GM23338 (cell line): Measurements from ENCODE around the gene DCUN1D2. TPM values are rescaled to one million over a fixed set of nuclear protein-coding genes. Genes with fewer than 3 reads are reported as not detected.

Experiments used
- ATAC-seq: fragments of 200-7000 bp; cut with Tn5 transposase; 3 replicates; pipeline ENCODE4 v1.9.1; 2020
- DNase-seq: peaks from one replicate; pipeline ENCODE4 v3.0.0-alpha.2; 2015; ENCODE audit warnings: low spot score
- H2AFZ ChIP-seq: fragments of 200-600 bp; sonication (generic); 2 replicates; pipeline ENCODE4 v1.8.0; 2016; ENCODE audit warnings: antibody characterized with exemption, mild to moderate bottlenecking, moderate library complexity
- H3F3A ChIP-seq: fragments of 200-600 bp; sonication (generic); replicated peaks from 2 replicates; pipeline ENCODE4 v1.8.0; 2017; ENCODE audit warnings: antibody characterized with exemption, mixed run types, low read depth
- H3K27ac ChIP-seq: fragments of 200-600 bp; sonication (generic); 2 replicates; pipeline ENCODE4 v1.6.1; 2016; ENCODE audit warnings: low read depth
- H3K27me3 ChIP-seq: fragments of 200-600 bp; sonication (generic); 2 replicates; pipeline ENCODE4 v1.8.0; 2016; ENCODE audit warnings: mild to moderate bottlenecking, mixed run types, moderate library complexity; ENCODE audit not compliant: insufficient read depth
- H3K36me3 ChIP-seq: fragments of 200-600 bp; sonication (generic); 2 replicates; pipeline ENCODE4 v1.8.0; 2016; ENCODE audit warnings: mild to moderate bottlenecking; ENCODE audit not compliant: insufficient read depth
- H3K4me1 ChIP-seq: fragments of 200-600 bp; sonication (generic); 2 replicates; pipeline ENCODE4 v1.8.0; 2016; ENCODE audit warnings: mild to moderate bottlenecking, moderate library complexity; ENCODE audit not compliant: insufficient read depth
- H3K4me2 ChIP-seq: fragments of 200-600 bp; sonication (generic); 2 replicates; pipeline ENCODE4 v1.7.1; 2017; ENCODE audit warnings: mixed run types
- H3K4me3 ChIP-seq: fragments of 200-600 bp; sonication (generic); 2 replicates; pipeline ENCODE4 v1.6.1; 2016; ENCODE audit warnings: mixed run types
- H3K79me2 ChIP-seq: fragments of 200-600 bp; sonication (generic); replicated peaks from 2 replicates; pipeline ENCODE4 v1.8.0; 2017; ENCODE audit warnings: mild to moderate bottlenecking; ENCODE audit not compliant: insufficient read depth
- H3K9me2 ChIP-seq: fragments of 200-600 bp; sonication (generic); 2 replicates; pipeline ENCODE4 v1.8.0; 2017; ENCODE audit not compliant: insufficient read depth
- H4K20me1 ChIP-seq: fragments of 200-600 bp; sonication (generic); replicated peaks from 2 replicates; pipeline ENCODE4 v1.8.0; 2017; ENCODE audit warnings: mild to moderate bottlenecking; ENCODE audit not compliant: insufficient read depth
- H3K27ac Mint-ChIP-seq: 2 replicates; pipeline ENCODE4 v1.8.0; 2020; ENCODE audit warnings: inconsistent platforms, mild to moderate bottlenecking, moderate library complexity, mixed read lengths
- H3K27me3 Mint-ChIP-seq: 3 replicates; pipeline ENCODE4 v1.8.0; 2022; ENCODE audit warnings: low read depth, mild to moderate bottlenecking, moderate library complexity, mixed read lengths, inconsistent platforms; ENCODE audit not compliant: insufficient read depth, poor library complexity
- H3K36me3 Mint-ChIP-seq: 3 replicates; pipeline ENCODE4 v1.8.0; 2021; ENCODE audit warnings: low read depth, mild to moderate bottlenecking, inconsistent platforms, moderate library complexity, mixed read lengths
- H3K4me1 Mint-ChIP-seq: 3 replicates; pipeline ENCODE4 v1.8.0; 2020; ENCODE audit warnings: mild to moderate bottlenecking, inconsistent platforms, mixed read lengths
- H3K4me3 Mint-ChIP-seq: 3 replicates; pipeline ENCODE4 v1.8.0; 2021; ENCODE audit warnings: moderate library complexity, mild to moderate bottlenecking, inconsistent platforms, mixed read lengths
- H3K9me3 Mint-ChIP-seq: 3 replicates; pipeline ENCODE4 v1.8.0; 2020; ENCODE audit warnings: moderate library complexity, mild to moderate bottlenecking, inconsistent platforms, mixed read lengths
- CREB1 ChIP-seq: fragments of 250-450 bp; sonication (Bioruptor Pico); IDR thresholded peaks from 2 replicates; pipeline ENCODE4 v1.5.0; 2020; ENCODE audit warnings: low read depth, mild to moderate bottlenecking, moderate library complexity
- ETS1 ChIP-seq: IDR thresholded peaks from 2 replicates; pipeline ENCODE4 v1.6.1; 2016; ENCODE audit warnings: antibody characterized with exemption
- EZH2 ChIP-seq: fragments of 200-600 bp; sonication (generic); IDR thresholded peaks from one replicate; pipeline ENCODE4 v1.8.0; 2017; ENCODE audit warnings: antibody characterized with exemption, mild to moderate bottlenecking, low read depth; ENCODE audit not compliant: unreplicated experiment
- EZH2phosphoT487 ChIP-seq: fragments of 200-600 bp; sonication (generic); IDR thresholded peaks from one replicate; pipeline ENCODE4 v1.8.1; 2018; ENCODE audit warnings: antibody characterized with exemption; ENCODE audit not compliant: unreplicated experiment
- JUNB ChIP-seq: IDR thresholded peaks from one replicate; pipeline ENCODE4 v1.6.1; 2016; ENCODE audit warnings: antibody characterized with exemption; ENCODE audit not compliant: unreplicated experiment
- NANOG ChIP-seq: IDR thresholded peaks from 2 replicates; pipeline ENCODE4 v1.6.1; 2016; ENCODE audit warnings: antibody characterized with exemption, borderline replicate concordance
- POLR2AphosphoS5 ChIP-seq: IDR thresholded peaks from 2 replicates; pipeline ENCODE4 v1.6.1; 2016; ENCODE audit warnings: antibody characterized with exemption, low read depth
- REST ChIP-seq: IDR thresholded peaks from one replicate; pipeline ENCODE4 v1.6.1; 2018; ENCODE audit warnings: antibody characterized with exemption; ENCODE audit not compliant: unreplicated experiment
- STAT1 ChIP-seq: IDR thresholded peaks from one replicate; pipeline ENCODE4 v1.6.1; 2016; ENCODE audit warnings: antibody characterized with exemption; ENCODE audit not compliant: unreplicated experiment
- ZNF114 ChIP-seq: fragments of 250-450 bp; sonication (Bioruptor Pico); IDR thresholded peaks from 2 replicates; pipeline ENCODE4 v1.5.0; 2020; ENCODE audit warnings: mild to moderate bottlenecking, moderate library complexity
- ZNF331 ChIP-seq: fragments of 250-450 bp; sonication (Bioruptor Pico); IDR thresholded peaks from 2 replicates; pipeline ENCODE4 v1.5.0; 2020; ENCODE audit warnings: low read depth, mild to moderate bottlenecking, moderate library complexity
- polyA plus RNA-seq: library from polyadenylated mRNA; unstranded; fragments of >200 nt; fragmentation: Nextera tagmentation; extraction: Ambion mirVana; gene quantifications from 2 replicates; pipeline ENCODE4 v1.2.1, GENCODE V29; 2016
- total RNA-seq: library from RNA; depleted of rRNA; stranded (reverse); fragments of >200 nt; shearing (Covaris generic); gene quantifications from 2 replicates; pipeline ENCODE4 v1.2.3, GENCODE V29; 2014
- TF ChIP-seq, protein P1 (sequence below), 2 experiments: fragments of 200-600 bp in 1 of 2; sonication (generic) in 1 of 2; conservative IDR thresholded peaks; 2 replicates each; pipeline versions ENCODE4 v1.5.1 to v1.6.1; 2016 to 2017; ENCODE audit warnings: antibody characterized with exemption in 2 of 2, low read depth in 2 of 2, mild to moderate bottlenecking in 2 of 2, moderate library complexity in 1 of 2
- TF ChIP-seq, protein P2 (sequence below): fragments of 250-450 bp; sonication (Bioruptor Pico); IDR thresholded peaks from 2 replicates; pipeline ENCODE4 v1.5.0; 2020; ENCODE audit warnings: mild to moderate bottlenecking, moderate library complexity

Gene DCUN1D2
- total and polyA plus RNA-seq, 2 experiments from 2014 or later = 12.3 to 38.0 TPM

- Histone ChIP-seq H4K20me1 (no peaks in the 10 kb centered on the region), H3K4me2 (no peak overlapping the region), H3K4me1 (no peaks in the 10 kb centered on the region), H3K4me3 (no peak overlapping the region), H2AFZ (no peak overlapping the region), H3K9me2 (no peaks in the 10 kb centered on the region), H3K27ac (no peak overlapping the region), H3K27me3 (no peaks in the 10 kb centered on the region), H3K36me3 (no peaks in the 10 kb centered on the region), H3K79me2 (no peaks in the 10 kb centered on the region), H3F3A (0 out of 2 replicates have a peak, but pooled peaks cover 6% of the 10 kb centered on the region)
- ATAC-seq (no peak), DNase-seq (no peak)
- Mint-ChIP-seq H3K27me3 (peaks cover 9% of the 10 kb centered on the region), H3K27ac (no peak overlapping the region), H3K4me1 (peaks cover 6% of the 10 kb centered on the region; the same call in 2 of the 3 replicates), H3K4me3 (no peak overlapping the region), H3K36me3 (no peaks in the 10 kb centered on the region), H3K9me3 (no peaks in the 10 kb centered on the region)
- TF ChIP-seq EZH2 = no peak
- TF ChIP-seq EZH2phosphoT487 = no peak
- TF ChIP-seq NANOG = no peak
- TF ChIP-seq, protein P1, sequence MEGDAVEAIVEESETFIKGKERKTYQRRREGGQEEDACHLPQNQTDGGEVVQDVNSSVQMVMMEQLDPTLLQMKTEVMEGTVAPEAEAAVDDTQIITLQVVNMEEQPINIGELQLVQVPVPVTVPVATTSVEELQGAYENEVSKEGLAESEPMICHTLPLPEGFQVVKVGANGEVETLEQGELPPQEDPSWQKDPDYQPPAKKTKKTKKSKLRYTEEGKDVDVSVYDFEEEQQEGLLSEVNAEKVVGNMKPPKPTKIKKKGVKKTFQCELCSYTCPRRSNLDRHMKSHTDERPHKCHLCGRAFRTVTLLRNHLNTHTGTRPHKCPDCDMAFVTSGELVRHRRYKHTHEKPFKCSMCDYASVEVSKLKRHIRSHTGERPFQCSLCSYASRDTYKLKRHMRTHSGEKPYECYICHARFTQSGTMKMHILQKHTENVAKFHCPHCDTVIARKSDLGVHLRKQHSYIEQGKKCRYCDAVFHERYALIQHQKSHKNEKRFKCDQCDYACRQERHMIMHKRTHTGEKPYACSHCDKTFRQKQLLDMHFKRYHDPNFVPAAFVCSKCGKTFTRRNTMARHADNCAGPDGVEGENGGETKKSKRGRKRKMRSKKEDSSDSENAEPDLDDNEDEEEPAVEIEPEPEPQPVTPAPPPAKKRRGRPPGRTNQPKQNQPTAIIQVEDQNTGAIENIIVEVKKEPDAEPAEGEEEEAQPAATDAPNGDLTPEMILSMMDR (conservative IDR thresholded peaks at IDR 0.05; ENCODE audit: low read depth in 2 of 2) = no peak
- no peak for TF ChIP-seq ZNF331
- no peak for TF ChIP-seq ETS1
- no peak for TF ChIP-seq STAT1
- TF ChIP-seq, protein P2, sequence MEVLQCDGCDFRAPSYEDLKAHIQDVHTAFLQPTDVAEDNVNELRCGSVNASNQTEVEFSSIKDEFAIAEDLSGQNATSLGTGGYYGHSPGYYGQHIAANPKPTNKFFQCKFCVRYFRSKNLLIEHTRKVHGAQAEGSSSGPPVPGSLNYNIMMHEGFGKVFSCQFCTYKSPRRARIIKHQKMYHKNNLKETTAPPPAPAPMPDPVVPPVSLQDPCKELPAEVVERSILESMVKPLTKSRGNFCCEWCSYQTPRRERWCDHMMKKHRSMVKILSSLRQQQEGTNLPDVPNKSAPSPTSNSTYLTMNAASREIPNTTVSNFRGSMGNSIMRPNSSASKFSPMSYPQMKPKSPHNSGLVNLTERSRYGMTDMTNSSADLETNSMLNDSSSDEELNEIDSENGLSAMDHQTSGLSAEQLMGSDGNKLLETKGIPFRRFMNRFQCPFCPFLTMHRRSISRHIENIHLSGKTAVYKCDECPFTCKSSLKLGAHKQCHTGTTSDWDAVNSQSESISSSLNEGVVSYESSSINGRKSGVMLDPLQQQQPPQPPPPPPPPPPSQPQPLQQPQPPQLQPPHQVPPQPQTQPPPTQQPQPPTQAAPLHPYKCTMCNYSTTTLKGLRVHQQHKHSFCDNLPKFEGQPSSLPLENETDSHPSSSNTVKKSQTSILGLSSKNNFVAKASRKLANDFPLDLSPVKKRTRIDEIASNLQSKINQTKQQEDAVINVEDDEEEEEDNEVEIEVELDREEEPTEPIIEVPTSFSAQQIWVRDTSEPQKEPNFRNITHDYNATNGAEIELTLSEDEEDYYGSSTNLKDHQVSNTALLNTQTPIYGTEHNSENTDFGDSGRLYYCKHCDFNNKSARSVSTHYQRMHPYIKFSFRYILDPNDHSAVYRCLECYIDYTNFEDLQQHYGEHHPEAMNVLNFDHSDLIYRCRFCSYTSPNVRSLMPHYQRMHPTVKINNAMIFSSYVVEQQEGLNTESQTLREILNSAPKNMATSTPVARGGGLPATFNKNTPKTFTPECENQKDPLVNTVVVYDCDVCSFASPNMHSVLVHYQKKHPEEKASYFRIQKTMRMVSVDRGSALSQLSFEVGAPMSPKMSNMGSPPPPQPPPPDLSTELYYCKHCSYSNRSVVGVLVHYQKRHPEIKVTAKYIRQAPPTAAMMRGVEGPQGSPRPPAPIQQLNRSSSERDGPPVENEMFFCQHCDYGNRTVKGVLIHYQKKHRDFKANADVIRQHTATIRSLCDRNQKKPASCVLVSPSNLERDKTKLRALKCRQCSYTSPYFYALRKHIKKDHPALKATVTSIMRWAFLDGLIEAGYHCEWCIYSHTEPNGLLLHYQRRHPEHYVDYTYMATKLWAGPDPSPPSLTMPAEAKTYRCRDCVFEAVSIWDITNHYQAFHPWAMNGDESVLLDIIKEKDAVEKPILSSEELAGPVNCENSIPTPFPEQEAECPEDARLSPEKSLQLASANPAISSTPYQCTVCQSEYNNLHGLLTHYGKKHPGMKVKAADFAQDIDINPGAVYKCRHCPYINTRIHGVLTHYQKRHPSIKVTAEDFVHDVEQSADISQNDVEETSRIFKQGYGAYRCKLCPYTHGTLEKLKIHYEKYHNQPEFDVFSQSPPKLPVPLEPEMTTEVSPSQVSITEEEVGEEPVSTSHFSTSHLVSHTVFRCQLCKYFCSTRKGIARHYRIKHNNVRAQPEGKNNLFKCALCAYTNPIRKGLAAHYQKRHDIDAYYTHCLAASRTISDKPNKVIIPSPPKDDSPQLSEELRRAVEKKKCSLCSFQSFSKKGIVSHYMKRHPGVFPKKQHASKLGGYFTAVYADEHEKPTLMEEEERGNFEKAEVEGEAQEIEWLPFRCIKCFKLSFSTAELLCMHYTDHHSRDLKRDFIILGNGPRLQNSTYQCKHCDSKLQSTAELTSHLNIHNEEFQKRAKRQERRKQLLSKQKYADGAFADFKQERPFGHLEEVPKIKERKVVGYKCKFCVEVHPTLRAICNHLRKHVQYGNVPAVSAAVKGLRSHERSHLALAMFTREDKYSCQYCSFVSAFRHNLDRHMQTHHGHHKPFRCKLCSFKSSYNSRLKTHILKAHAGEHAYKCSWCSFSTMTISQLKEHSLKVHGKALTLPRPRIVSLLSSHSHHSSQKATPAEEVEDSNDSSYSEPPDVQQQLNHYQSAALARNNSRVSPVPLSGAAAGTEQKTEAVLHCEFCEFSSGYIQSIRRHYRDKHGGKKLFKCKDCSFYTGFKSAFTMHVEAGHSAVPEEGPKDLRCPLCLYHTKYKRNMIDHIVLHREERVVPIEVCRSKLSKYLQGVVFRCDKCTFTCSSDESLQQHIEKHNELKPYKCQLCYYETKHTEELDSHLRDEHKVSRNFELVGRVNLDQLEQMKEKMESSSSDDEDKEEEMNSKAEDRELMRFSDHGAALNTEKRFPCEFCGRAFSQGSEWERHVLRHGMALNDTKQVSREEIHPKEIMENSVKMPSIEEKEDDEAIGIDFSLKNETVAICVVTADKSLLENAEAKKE (CRISPR knock-in tag) = no peak
- TF ChIP-seq REST = no peak
- no peak for TF ChIP-seq CREB1
- no peak for TF ChIP-seq ZNF114 (CRISPR knock-in tag)
- no peak for TF ChIP-seq JUNB
- TF ChIP-seq POLR2AphosphoS5 = no peak
These were observed 64.4 kb downstream of the DCUN1D2 start for GRCh38 chr13:113425941-113426590.
